K562 (cell line): ENCODE measurements around the gene MAP7D1.

ENCODE experiments used
- ELK3 ChIP-seq: fragments of 450-650 bp; formaldehyde crosslinking; IDR thresholded peaks from 2 replicates; pipeline ENCODE4 v1.4.0; 2020; ENCODE audit warnings: mild to moderate bottlenecking
- FOXA1 ChIP-seq: fragments of 450-650 bp; IDR thresholded peaks from 2 replicates; pipeline ENCODE4 v1.6.1; 2016; ENCODE audit warnings: mild to moderate bottlenecking, borderline replicate concordance
- KLF6 ChIP-seq: fragments of 250-450 bp; sonication (Bioruptor Pico); IDR thresholded peaks from 2 replicates; pipeline ENCODE4 v1.4.0; 2020; ENCODE audit warnings: mild to moderate bottlenecking, moderate library complexity, borderline replicate concordance
- NFYB ChIP-seq: IDR thresholded peaks from 2 replicates; pipeline ENCODE4 v1.6.1; 2011; ENCODE audit warnings: mild to moderate bottlenecking, moderate library complexity; ENCODE audit not compliant: insufficient read length; ENCODE audit errors: extremely low read depth
- NR2C1 ChIP-seq, 2 experiments: fragments of 450-650 bp; IDR thresholded peaks; 2 replicates each; pipeline ENCODE4 v1.6.1; 2017; ENCODE audit warnings: mild to moderate bottlenecking in 2 of 2, antibody characterized with exemption in 1 of 2, inconsistent platforms in 1 of 2, missing compliant biosample characterization in 1 of 2, missing genetic modification characterization in 1 of 2
- POLR2A ChIP-seq: fragments of 450-650 bp; conservative IDR thresholded peaks from 2 replicates; pipeline ENCODE4 v1.6.1; 2016
- POLR2AphosphoS5 ChIP-seq: IDR thresholded peaks from 2 replicates; pipeline ENCODE4 v1.6.1; 2011; ENCODE audit warnings: mild to moderate bottlenecking, low read depth, low read length, moderate library complexity; ENCODE audit not compliant: control insufficient read depth, insufficient read depth
- THAP7 ChIP-seq: fragments of 250-450 bp; sonication (Bioruptor Pico); IDR thresholded peaks from 2 replicates; pipeline ENCODE4 v1.5.0; 2021
- ZFPM2 ChIP-seq: fragments of 250-450 bp; sonication (Bioruptor Pico); IDR thresholded peaks from 2 replicates; pipeline ENCODE4 v1.5.1; 2022; ENCODE audit warnings: mild to moderate bottlenecking
- ZNF584 ChIP-seq: fragments of 200-800 bp; sonication (Bioruptor generic); IDR thresholded peaks from 2 replicates; pipeline ENCODE4 v1.6.1; 2016; ENCODE audit warnings: low read depth, mild to moderate bottlenecking, missing genetic modification characterization, missing compliant biosample characterization

GRCh38 chr1:36143424-36143823 lies 12.5 kb upstream of the MAP7D1 start:
- TF ChIP-seq POLR2A (no peak), FOXA1 (no peak), ZFPM2 (no peak), ELK3 (no peak), NFYB (no peak), POLR2AphosphoS5 (no peak), NR2C1 (IDR thresholded peaks at IDR 0.05) (peak; percentile 21; the same call in 1 of the 2 replicates), NR2C1 (tag; IDR thresholded peaks at IDR 0.05) (no peak), THAP7 (CRISPR knock-in tag) (no peak), KLF6 (CRISPR knock-in tag) (no peak), ZNF584 (CRISPR knock-in tag) (no peak)
